IPS-18c (cell line): ENCODE results near the gene SPTBN1.

ENCODE experiments used
- H3K4me3 ChIP-seq: 2 replicates; pipeline ENCODE4 v1.7.0; 2013; ENCODE audit warnings: low read depth, mild to moderate bottlenecking, low read length, moderate library complexity; ENCODE audit not compliant: insufficient read depth
- H3K9me3 ChIP-seq: one replicate; pipeline ENCODE4 v1.6.1; 2013; ENCODE audit warnings: mild to moderate bottlenecking, low read length, moderate library complexity; ENCODE audit not compliant: control insufficient read depth, insufficient read depth

SPTBN1 gene

GRCh38 chr2:54631755-54632154 lies 175.6 kb downstream of the SPTBN1 start:
- H3K4me3 ChIP-seq, result no peak overlapping the region
- H3K9me3 ChIP-seq, result no peaks in the 10 kb centered on the region

GRCh38 chr2:54632733-54633692 lies 176.9 kb downstream of the SPTBN1 start:
- H3K9me3 ChIP-seq, result no peaks in the 10 kb centered on the region
- H3K4me3 ChIP-seq, result no peak overlapping the region

- H3K4me3 ChIP-seq, result no peak overlapping the region
- no peaks in the 10 kb centered on the region for H3K9me3 ChIP-seq
These were observed 177.9 kb downstream of the SPTBN1 start for GRCh38 chr2:54634021-54634420.

- H3K9me3 ChIP-seq, result no peaks in the 10 kb centered on the region
- H3K4me3 ChIP-seq, result no peak overlapping the region
These were observed 178.7 kb downstream of the SPTBN1 start for GRCh38 chr2:54634564-54635511.

GRCh38 chr2:54635554-54636152 lies 179.5 kb downstream of the SPTBN1 start:
- Histone ChIP-seq H3K9me3 (no peaks in the 10 kb centered on the region), H3K4me3 (no peak overlapping the region)

GRCh38 chr2:54636415-54637139 lies 180.4 kb downstream of the SPTBN1 start:
- H3K9me3 ChIP-seq, result no peaks in the 10 kb centered on the region
- H3K4me3 ChIP-seq, result no peak overlapping the region

- no peak overlapping the region for H3K4me3 ChIP-seq
- no peaks in the 10 kb centered on the region for H3K9me3 ChIP-seq
These were observed 182.0 kb downstream of the SPTBN1 start for GRCh38 chr2:54638103-54638502.

GRCh38 chr2:54638774-54639187 lies 182.7 kb downstream of the SPTBN1 start:
- no peak overlapping the region for H3K4me3 ChIP-seq
- H3K9me3 ChIP-seq, result no peaks in the 10 kb centered on the region

- no peaks in the 10 kb centered on the region for H3K9me3 ChIP-seq
- no peak overlapping the region for H3K4me3 ChIP-seq
These were observed 183.5 kb downstream of the SPTBN1 start for GRCh38 chr2:54639609-54640008.

GRCh38 chr2:54640834-54641540 lies 184.9 kb downstream of the SPTBN1 start:
- H3K4me3 ChIP-seq, result no peak overlapping the region
- H3K9me3 ChIP-seq, result no peaks in the 10 kb centered on the region

GRCh38 chr2:54641988-54642387 lies 185.9 kb downstream of the SPTBN1 start:
- H3K9me3 ChIP-seq, result no peaks in the 10 kb centered on the region
- H3K4me3 ChIP-seq, result no peak overlapping the region

- H3K9me3 ChIP-seq, result no peaks in the 10 kb centered on the region
These were observed 186.7 kb downstream of the SPTBN1 start for GRCh38 chr2:54642677-54643430.

GRCh38 chr2:54644236-54644635 lies 188.1 kb downstream of the SPTBN1 start:
- no peaks in the 10 kb centered on the region for H3K9me3 ChIP-seq
- H3K4me3 ChIP-seq, result no peak overlapping the region

More at GRCh38 chr2:54642677-54643430, 186.7 kb downstream of the SPTBN1 start:
- no peak overlapping the region for H3K4me3 ChIP-seq

GRCh38 chr2:54646170-54646927 lies 190.2 kb downstream of the SPTBN1 start:
- Histone ChIP-seq H3K4me3 (no peak overlapping the region), H3K9me3 (no peaks in the 10 kb centered on the region)

GRCh38 chr2:54648256-54648655 lies 192.1 kb downstream of the SPTBN1 start:
- no peak overlapping the region for H3K4me3 ChIP-seq
- no peaks in the 10 kb centered on the region for H3K9me3 ChIP-seq
